PC-3 (cell line): ENCODE data around the gene TTC34.

Source experiments
- CTCF ChIP-seq: fragments of 300-600 bp; sonication (generic); conservative IDR thresholded peaks from 2 replicates; pipeline ENCODE4 v1.5.1; 2017; ENCODE audit warnings: antibody characterized with exemption, low read depth, mild to moderate bottlenecking, low read length
- EZH2phosphoT487 ChIP-seq: fragments of 300-600 bp; sonication (generic); IDR thresholded peaks from 2 replicates; pipeline ENCODE4 v1.6.1; 2018; ENCODE audit warnings: mild to moderate bottlenecking, antibody characterized with exemption, low read length, borderline replicate concordance

- TF ChIP-seq EZH2phosphoT487 (no peak), CTCF (no peak)
These were observed 208.8 kb downstream of the TTC34 start for GRCh38 chr1:2592672-2593071.
